Brain microvascular endothelial cell (primary cell): Measurements from ENCODE around the gene NLK.

Experiments used
- DNase-seq: peaks from one replicate; pipeline ENCODE4 v3.0.0-alpha.2; 2020
- H3K27ac ChIP-seq: fragments of 250-450 bp; sonication (Bioruptor Pico); 2 replicates; pipeline ENCODE4 v1.5.1; 2020; ENCODE audit warnings: mild to moderate bottlenecking, moderate library complexity
- H3K27me3 ChIP-seq: fragments of 250-450 bp; sonication (Bioruptor Pico); replicated peaks from 2 replicates; pipeline ENCODE4 v1.5.1; 2020; ENCODE audit warnings: mild to moderate bottlenecking
- H3K36me3 ChIP-seq: fragments of 250-450 bp; sonication (Bioruptor Pico); replicated peaks from 2 replicates; pipeline ENCODE4 v1.5.1; 2020; ENCODE audit warnings: mild to moderate bottlenecking
- H3K4me3 ChIP-seq: 2 replicates; pipeline ENCODE4 v1.5.1; 2011; ENCODE audit warnings: low read depth, mild to moderate bottlenecking, control low read depth, low read length, moderate library complexity
- in situ Hi-C: cut with HindIII; loops from 2 replicates; pipeline ENCODE4 v1.10.0; 2017; ENCODE audit warnings: low sequenced_read_pairs, low pct_ligation_motif_present
- TF ChIP-seq, protein P1 (sequence below): IDR thresholded peaks from 2 replicates; pipeline ENCODE4 v1.5.1; 2011; ENCODE audit warnings: low read depth, mild to moderate bottlenecking, moderate library complexity, low read length, control low read depth, inconsistent platforms; ENCODE audit errors: missing control alignments

The NLK gene

DNA sequence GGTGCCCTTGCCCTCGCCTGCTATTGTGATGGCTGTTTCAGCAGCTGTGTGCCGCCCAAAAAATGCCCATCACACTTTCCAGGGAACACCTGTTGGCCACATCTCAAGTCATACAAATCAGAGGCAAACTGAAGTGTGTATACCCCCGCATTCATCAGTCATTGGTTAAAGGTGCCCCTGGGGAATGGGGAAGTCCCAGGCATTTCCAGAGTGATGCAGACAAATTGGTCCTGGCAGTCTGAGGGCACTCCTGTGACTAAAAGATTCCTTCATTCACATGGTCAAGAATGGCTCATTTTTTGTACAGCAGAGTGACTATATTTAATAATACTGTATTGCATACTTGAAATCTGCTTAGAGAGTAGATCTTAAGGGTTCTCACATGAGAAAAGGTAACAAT is 173.6 kb downstream of the NLK start:
- H3K27ac ChIP-seq = no peak overlapping the region
- TF ChIP-seq, protein P1, sequence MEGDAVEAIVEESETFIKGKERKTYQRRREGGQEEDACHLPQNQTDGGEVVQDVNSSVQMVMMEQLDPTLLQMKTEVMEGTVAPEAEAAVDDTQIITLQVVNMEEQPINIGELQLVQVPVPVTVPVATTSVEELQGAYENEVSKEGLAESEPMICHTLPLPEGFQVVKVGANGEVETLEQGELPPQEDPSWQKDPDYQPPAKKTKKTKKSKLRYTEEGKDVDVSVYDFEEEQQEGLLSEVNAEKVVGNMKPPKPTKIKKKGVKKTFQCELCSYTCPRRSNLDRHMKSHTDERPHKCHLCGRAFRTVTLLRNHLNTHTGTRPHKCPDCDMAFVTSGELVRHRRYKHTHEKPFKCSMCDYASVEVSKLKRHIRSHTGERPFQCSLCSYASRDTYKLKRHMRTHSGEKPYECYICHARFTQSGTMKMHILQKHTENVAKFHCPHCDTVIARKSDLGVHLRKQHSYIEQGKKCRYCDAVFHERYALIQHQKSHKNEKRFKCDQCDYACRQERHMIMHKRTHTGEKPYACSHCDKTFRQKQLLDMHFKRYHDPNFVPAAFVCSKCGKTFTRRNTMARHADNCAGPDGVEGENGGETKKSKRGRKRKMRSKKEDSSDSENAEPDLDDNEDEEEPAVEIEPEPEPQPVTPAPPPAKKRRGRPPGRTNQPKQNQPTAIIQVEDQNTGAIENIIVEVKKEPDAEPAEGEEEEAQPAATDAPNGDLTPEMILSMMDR = no peak

GRCh38 chr17:28216528-28216927 is 174.1 kb downstream of the NLK start:
- no peaks in the 10 kb centered on the region for H3K36me3 ChIP-seq
- no peak overlapping the region for H3K27ac ChIP-seq
- TF ChIP-seq, protein P1 = no peak
- peak; percentile 41 for DNase-seq
- no peaks in the 10 kb centered on the region for H3K27me3 ChIP-seq
- in situ Hi-C loops = no loop called here
- H3K4me3 ChIP-seq = no peak overlapping the region

More for the DNA sequence above, 173.6 kb downstream of the NLK start:
- Histone ChIP-seq H3K27me3 (no peaks in the 10 kb centered on the region), H3K4me3 (no peak overlapping the region), H3K36me3 (no peaks in the 10 kb centered on the region)
- in situ Hi-C loops = no loop called here
- DNase-seq = no peak

DNA sequence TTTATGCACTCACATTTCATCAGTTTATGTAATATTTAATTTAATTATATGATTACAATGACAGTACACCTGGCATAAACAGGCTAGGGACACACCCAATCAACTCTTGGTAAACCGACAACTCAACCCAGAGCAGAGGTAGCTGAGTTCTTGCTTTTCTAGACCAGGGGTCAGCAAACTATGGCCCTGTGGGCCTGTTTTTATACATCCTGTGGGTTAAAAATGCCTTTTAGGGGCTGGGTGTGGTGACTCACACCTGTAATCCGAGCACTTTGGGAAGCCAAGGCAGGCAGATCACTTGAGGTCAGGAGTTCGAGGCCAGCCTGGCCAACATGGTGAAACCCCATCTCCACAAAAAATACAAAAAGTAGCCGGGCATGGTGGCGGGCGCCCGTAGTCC is 177.3 kb downstream of the NLK start:
- Histone ChIP-seq H3K36me3 (no peaks in the 10 kb centered on the region), H3K4me3 (no peak overlapping the region), H3K27me3 (no peaks in the 10 kb centered on the region), H3K27ac (no peak overlapping the region)
- in situ Hi-C loops = no loop called here
- DNase-seq = no peak
- TF ChIP-seq, protein P1 = no peak

DNA sequence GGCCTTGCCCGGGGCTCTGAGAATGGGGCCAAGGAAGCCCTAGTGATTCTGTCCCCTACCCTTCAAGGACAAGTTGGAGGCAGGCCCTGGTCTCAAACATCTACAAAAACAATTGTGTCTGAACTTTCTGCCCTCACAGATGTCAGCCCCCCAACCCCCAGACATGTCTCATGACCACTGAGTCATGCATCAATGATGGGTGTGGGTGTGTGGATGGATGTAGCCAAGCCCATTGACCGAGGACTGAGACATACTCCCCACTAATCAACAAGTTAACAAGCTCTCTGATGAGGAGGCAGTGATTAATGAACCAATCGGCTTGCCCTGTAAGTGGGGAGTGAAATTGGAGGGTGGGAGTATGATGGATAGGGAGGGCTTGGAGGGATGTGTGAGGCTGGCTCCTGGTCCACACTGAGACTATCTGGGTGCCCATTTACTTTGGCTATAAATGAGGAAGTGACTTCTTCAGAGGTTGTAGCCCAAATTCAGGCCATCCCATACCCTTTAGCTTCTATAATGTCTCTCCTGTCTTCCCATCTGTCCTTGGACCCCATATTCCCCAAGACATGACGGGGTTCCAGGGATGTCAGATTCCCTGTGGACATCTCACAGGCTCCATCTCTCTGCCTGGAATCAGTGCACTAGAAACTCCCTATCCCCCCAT is 179.4 kb downstream of the NLK start:
- TF ChIP-seq, protein P1 = no peak
- in situ Hi-C loops = no loop called here

DNA sequence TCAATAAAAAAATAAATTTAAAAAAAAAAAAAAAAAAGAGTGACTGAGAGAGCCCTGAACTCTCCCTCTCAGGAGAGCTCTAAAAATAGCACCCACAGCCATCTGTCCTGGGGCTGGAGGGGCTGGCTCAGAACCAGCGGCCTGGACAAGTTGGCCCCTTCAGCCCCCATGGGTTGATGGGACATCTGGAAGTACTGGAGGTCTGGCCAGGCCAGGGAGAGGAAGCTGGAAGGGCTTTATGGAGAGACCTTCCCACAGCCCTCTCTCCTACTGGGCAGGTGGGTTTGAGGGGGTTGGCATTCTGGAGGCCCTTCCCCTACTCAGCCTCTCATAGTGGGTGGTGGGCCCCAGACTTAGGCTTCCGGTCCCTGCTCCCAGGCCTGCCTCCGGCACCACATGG is 182.8 kb downstream of the NLK start:
- Histone ChIP-seq H3K27me3 (peaks cover 28% of the 10 kb centered on the region), H3K4me3 (no peak overlapping the region), H3K27ac (no peak overlapping the region), H3K36me3 (no peaks in the 10 kb centered on the region)
- no peak for DNase-seq
- TF ChIP-seq, protein P1 = no peak
- in situ Hi-C loops = no loop called here

More for the DNA sequence above, 179.4 kb downstream of the NLK start:
- no peak for DNase-seq
- Histone ChIP-seq H3K4me3 (no peak overlapping the region), H3K36me3 (no peaks in the 10 kb centered on the region), H3K27ac (no peak overlapping the region), H3K27me3 (no peaks in the 10 kb centered on the region)

- Histone ChIP-seq H3K27ac (no peak overlapping the region), H3K36me3 (no peaks in the 10 kb centered on the region), H3K27me3 (peaks cover 31% of the 10 kb centered on the region), H3K4me3 (no peak overlapping the region)
- in situ Hi-C loops = no loop called here
- TF ChIP-seq, protein P1 = no peak
- no peak for DNase-seq
Observed at GRCh38 chr17:28225867-28226266, 183.4 kb downstream of the NLK start.
